ENCODE measurements around the gene MANF. TPM values are rescaled to one million over a fixed set of nuclear protein-coding genes. Genes with fewer than 3 reads are reported as not detected.

Gene MANF
- total RNA-seq, 4 donors from 2014 or later = 9.8 to 28.4 (median 23.0) TPM

DNA sequence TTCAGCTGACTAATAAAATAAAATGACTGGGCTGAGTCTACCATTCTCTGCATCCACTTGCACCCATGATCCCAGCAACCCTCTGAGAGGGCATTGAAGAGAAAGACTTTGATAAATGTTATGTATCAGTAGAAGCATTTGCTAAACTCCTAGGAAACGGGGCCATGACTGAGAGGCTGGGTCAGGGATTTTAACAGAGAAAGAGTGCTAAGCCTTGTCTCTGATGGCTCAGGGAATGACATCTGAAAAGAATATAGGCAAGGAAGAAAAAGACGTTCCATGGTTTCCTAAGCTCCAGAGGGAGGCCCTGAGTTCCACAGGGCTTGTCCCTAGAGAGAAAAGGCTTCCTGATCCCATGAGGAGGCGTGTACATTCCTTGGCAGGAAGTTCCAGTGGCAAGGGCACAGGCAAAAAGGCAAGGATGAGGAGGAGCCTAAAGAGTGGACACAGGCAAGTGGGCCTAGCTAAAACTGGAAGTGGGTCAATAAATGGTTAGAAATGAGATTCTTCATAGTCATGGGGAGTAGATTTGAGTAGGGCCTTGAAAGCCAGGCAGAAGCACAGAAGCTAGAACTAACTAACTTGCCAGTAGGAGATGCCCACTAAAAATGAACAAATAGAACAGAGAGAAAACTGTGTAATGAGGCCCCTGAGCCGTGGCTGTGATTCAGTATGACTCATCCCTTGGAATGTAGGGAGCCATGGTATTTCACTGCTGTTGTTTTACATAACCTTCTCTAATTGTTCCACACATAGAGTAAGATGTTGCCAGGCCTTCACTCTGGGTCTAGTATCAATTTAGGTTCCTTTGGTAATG, 44.9 kb upstream of the MANF start:
- Histone ChIP-seq H3K4me1 (peaks cover 0 to 23% (median 5%) of the 10 kb centered on the region in 4 donors), H3K27me3 (no peaks in the 10 kb centered on the region), H3K4me3 (no peak overlapping the region), H3K9me3 (no peaks in the 10 kb centered on the region), H3K27ac (peak overlapping the region in 2 of 4 donors; percentile 74 to 81), H3K36me3 (no peaks in the 10 kb centered on the region)
- no peak for TF ChIP-seq EP300 (IDR thresholded peaks at IDR 0.05)
- peak in 1 of 2 donors; percentile 15 for DNase-seq (ENCODE audit: low spot score in 2 of 2)
- WGBS, 2 donors = 29 to 33% methylated on average over 4 of the region's 4 CpGs

DNA sequence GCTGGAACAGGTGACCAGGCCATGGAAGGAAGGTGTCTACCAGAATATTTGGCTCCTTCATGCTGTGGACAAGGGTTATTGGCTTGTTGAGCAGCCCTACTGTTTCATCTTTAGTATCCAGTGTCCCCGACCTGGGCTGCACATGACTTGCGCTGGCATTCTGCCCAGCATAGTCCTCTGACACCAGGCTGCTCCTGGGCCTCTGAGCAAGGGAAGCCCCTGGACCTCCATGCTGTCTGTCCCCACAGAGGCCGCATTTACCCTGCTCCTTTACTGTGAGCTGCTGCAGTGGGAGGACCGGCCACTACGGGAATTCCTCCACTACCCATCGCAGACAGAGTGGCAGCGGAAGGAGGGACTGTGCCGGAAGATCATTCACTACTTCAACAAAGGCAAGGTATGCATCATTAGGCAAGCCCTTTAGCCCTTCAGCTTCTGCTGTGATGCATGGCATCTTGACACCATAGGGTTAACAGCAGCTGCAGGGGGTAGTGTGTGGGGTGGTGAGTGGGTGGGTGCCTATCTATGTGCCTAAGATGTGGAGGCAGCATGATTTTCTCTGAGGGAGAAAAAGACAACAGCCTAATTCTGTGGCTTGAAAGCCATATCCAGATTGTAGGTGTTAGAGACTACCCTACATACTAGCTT, 44.0 kb upstream of the MANF start:
- H3K27ac ChIP-seq = peak overlapping the region in 2 of 4 donors; percentile 74 to 81
- WGBS, 2 donors = 80 to 84% methylated on average over 8 of the region's 8 CpGs
- H3K27me3 ChIP-seq = no peaks in the 10 kb centered on the region
- peaks cover 0 to 23% (median 5%) of the 10 kb centered on the region in 4 donors for H3K4me1 ChIP-seq
- TF ChIP-seq POLR2A (IDR thresholded peaks at IDR 0.05) (no peak), EP300 (IDR thresholded peaks at IDR 0.05) (no peak)
- TF ChIP-seq, protein P1, sequence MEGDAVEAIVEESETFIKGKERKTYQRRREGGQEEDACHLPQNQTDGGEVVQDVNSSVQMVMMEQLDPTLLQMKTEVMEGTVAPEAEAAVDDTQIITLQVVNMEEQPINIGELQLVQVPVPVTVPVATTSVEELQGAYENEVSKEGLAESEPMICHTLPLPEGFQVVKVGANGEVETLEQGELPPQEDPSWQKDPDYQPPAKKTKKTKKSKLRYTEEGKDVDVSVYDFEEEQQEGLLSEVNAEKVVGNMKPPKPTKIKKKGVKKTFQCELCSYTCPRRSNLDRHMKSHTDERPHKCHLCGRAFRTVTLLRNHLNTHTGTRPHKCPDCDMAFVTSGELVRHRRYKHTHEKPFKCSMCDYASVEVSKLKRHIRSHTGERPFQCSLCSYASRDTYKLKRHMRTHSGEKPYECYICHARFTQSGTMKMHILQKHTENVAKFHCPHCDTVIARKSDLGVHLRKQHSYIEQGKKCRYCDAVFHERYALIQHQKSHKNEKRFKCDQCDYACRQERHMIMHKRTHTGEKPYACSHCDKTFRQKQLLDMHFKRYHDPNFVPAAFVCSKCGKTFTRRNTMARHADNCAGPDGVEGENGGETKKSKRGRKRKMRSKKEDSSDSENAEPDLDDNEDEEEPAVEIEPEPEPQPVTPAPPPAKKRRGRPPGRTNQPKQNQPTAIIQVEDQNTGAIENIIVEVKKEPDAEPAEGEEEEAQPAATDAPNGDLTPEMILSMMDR (IDR thresholded peaks at IDR 0.05) = no peak
- no peak for DNase-seq (ENCODE audit: low spot score in 2 of 2)
- no peaks in the 10 kb centered on the region for H3K9me3 ChIP-seq
- H3K4me3 ChIP-seq = no peak overlapping the region
- no peaks in the 10 kb centered on the region for H3K36me3 ChIP-seq

DNA sequence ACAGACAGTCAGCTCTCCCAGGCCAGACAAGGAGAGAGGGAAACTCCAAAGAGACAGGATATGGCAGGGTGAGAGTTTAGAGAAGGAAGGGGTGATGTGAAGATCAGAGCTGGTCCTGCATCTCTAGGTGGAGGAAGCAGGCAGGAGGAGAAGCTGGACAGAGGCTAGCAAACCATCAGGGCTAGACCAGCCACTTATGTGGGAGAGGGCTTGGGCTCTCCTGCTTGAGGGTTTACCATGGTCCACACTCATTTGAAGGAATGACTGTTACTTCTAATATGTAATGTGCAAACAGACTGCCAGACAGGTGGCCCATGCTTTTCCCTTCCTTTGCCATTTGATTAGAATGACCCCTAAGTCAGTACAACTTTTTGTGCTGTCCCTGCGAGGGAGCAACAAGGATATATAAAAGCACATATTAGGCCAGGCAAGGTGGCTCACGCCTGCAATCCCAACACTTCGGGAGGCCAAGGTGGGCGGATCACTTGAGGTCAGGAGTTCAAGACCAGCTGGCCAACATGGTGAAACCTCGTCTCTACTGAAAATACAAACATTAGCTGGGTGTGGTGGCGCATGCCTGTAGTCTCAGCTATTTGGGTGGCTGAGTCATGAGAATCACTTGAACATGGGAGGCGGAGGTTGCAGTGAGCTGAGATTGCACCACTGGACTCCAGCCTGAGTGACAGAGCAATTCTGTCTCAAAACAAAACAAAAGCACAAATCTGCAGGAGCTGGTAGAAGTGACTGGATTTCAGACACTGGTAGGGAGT, 41.0 kb upstream of the MANF start:
- Histone ChIP-seq H3K4me3 (no peak overlapping the region), H3K4me1 (peaks cover 0 to 23% (median 5%) of the 10 kb centered on the region in 4 donors), H3K9me3 (no peaks in the 10 kb centered on the region), H3K36me3 (no peaks in the 10 kb centered on the region), H3K27me3 (no peaks in the 10 kb centered on the region), H3K27ac (peak overlapping the region in 1 of 4 donors; percentile 10)
- TF ChIP-seq POLR2A (IDR thresholded peaks at IDR 0.05) = no peak
- TF ChIP-seq, protein P1 (IDR thresholded peaks at IDR 0.05) = no peak
- TF ChIP-seq EP300 (IDR thresholded peaks at IDR 0.05) = no peak
- peak in 1 of 2 donors; percentile 7 for DNase-seq (ENCODE audit: low spot score in 2 of 2)
- WGBS, 2 donors = 66 to 80% methylated on average over 7 of the region's 7 CpGs

DNA sequence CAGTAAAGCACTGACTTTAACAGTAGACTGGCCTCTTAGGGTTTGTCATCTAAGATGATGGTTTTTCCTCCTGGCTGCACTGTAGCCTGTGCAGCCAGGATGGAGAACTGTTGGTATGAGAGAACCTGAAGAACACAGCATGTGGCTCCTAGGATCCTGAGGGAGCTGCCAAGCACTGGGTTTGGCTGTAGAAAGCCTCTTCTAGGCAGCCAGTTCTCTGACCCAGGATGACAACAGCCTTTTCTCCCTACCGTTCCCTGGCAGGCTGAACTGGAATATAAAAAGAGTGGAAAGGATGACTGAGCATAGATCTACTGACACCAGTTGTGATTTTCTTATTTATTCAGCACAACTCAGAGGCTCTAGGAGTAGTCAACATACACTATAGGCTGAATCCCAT, 34.3 kb upstream of the MANF start:
- DNase-seq (ENCODE audit: low spot score in 2 of 2) = no peak
- H3K4me1 ChIP-seq = no peaks in the 10 kb centered on the region
- TF ChIP-seq, protein P1 (IDR thresholded peaks at IDR 0.05) = no peak
- TF ChIP-seq POLR2A (IDR thresholded peaks at IDR 0.05) (no peak), EP300 (IDR thresholded peaks at IDR 0.05) (no peak)
- no peak overlapping the region for H3K4me3 ChIP-seq
- no peaks in the 10 kb centered on the region for H3K9me3 ChIP-seq
- WGBS, 2 donors = 71 to 89% methylated on average over 1 of the region's 1 CpG
- H3K27me3 ChIP-seq = no peaks in the 10 kb centered on the region
- no peaks in the 10 kb centered on the region for H3K36me3 ChIP-seq
- H3K27ac ChIP-seq = no peak overlapping the region

DNA sequence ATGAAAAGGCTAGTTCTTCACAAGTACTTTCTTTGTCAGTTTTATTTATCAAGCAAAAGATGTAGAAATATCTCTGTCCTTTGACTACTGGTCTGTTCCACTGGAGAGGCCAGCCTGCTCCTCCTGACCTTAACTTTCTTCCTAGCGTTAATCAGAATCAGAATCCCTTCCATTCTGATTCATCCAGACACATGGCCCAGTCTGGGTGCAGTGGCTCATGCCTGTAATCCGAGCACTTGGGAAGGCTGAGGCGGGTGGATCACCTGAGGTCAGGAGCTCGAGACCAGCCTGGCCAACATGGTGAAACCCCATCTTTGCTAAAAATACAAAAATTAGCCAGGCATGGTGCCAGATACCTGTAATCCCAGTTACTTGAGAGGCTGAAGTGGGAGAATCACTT, 32.0 kb upstream of the MANF start:
- 72 to 79% methylated on average over 4 of the region's 4 CpGs for WGBS, 2 donors
- no peak for DNase-seq (ENCODE audit: low spot score in 2 of 2)
- Histone ChIP-seq H3K9me3 (no peaks in the 10 kb centered on the region), H3K4me3 (no peak overlapping the region), H3K27ac (no peak overlapping the region), H3K4me1 (no peaks in the 10 kb centered on the region), H3K36me3 (no peaks in the 10 kb centered on the region), H3K27me3 (no peaks in the 10 kb centered on the region)
- TF ChIP-seq POLR2A (IDR thresholded peaks at IDR 0.05) = no peak
- no peak for TF ChIP-seq EP300 (IDR thresholded peaks at IDR 0.05)

Measured in tibial nerve (tissue), 4 donors.